NCI-H748 (cell line): ENCODE measurements around the gene SHFL.
A peak's percentile ranks its signal among the peaks of the same experiment; 100 is the strongest.

Experiments
- DNase-seq: peaks from one replicate; lab custom pipeline; 2025; ENCODE audit not compliant: unreplicated experiment; lab: John Stamatoyannopoulos, UW

SHFL gene

GRCh38 chr19:10087296-10088061 is 1.4 kb downstream of the SHFL start:
- no peak for DNase-seq

- no peak for DNase-seq
Observed at GRCh38 chr19:10088949-10089554, 2.9 kb downstream of the SHFL start.

GRCh38 chr19:10089801-10090375 is 3.8 kb downstream of the SHFL start:
- no peak for DNase-seq

- DNase-seq: no peak
Observed at GRCh38 chr19:10091370-10091687, 5.2 kb downstream of the SHFL start.

GRCh38 chr19:10091895-10092641 is 6.0 kb downstream of the SHFL start:
- DNase-seq: no peak

- DNase-seq: no peak
Observed at GRCh38 chr19:10092648-10093294, 6.7 kb downstream of the SHFL start.

- DNase-seq: no peak
Observed at GRCh38 chr19:10093295-10094186, 7.4 kb downstream of the SHFL start.

- no peak for DNase-seq
Observed at GRCh38 chr19:10095622-10095947, 9.5 kb downstream of the SHFL start.

- peak; percentile 89 for DNase-seq
Observed at GRCh38 chr19:10095948-10096614, 10.0 kb downstream of the SHFL start.

- no peak for DNase-seq
Observed at GRCh38 chr19:10096615-10096963, 10.5 kb downstream of the SHFL start.

GRCh38 chr19:10100163-10100785 is 14.2 kb downstream of the SHFL start:
- DNase-seq: no peak

- DNase-seq: no peak
Observed at GRCh38 chr19:10102787-10103236, 16.7 kb downstream of the SHFL start.

GRCh38 chr19:10104130-10104513 is 18.0 kb downstream of the SHFL start:
- DNase-seq: no peak

- no peak for DNase-seq
Observed at GRCh38 chr19:10104665-10105508, 18.8 kb downstream of the SHFL start.

- DNase-seq: no peak
Observed at GRCh38 chr19:10105509-10106099, 19.5 kb downstream of the SHFL start.

GRCh38 chr19:10106100-10106936 is 20.2 kb downstream of the SHFL start, which contains the start of gene PPAN:
Gene PPAN, plus strand, starts transcription at chr19:10106362. Its CDS starts 33 bp downstream, at chr19:10106395.
- DNase-seq: peak; percentile 94

- DNase-seq: no peak
Observed at GRCh38 chr19:10107254-10107653, 21.1 kb downstream of the SHFL start.
